Lower leg skin (tissue), 3 donors: ENCODE results near the gene BAHCC1.

ENCODE experiments used
- CTCF ChIP-seq, 3 donors: fragments of 450-650 bp; IDR thresholded peaks; one replicate each; pipeline ENCODE4 v1.5.1; 2016; ENCODE audit warnings: antibody characterized with exemption in 3 of 3, mild to moderate bottlenecking in 3 of 3, moderate library complexity in 2 of 3
- POLR2A ChIP-seq, 2 donors: fragments of 450-650 bp; IDR thresholded peaks; one replicate each; pipeline ENCODE4 v1.6.1; 2016 to 2017; ENCODE audit warnings: antibody characterized with exemption in 2 of 2, mild to moderate bottlenecking in 1 of 2, moderate library complexity in 1 of 2

GRCh38 chr17:81470944-81471817 is 75.9 kb downstream of the BAHCC1 start:
- no peak for TF ChIP-seq CTCF (IDR thresholded peaks at IDR 0.05)
- no peak for TF ChIP-seq POLR2A (IDR thresholded peaks at IDR 0.05)
